Mammary epithelial cell (primary cell): ENCODE data around the gene FSD2.

Experiments used
- CTCF ChIP-seq, 2 donors: IDR thresholded peaks in 1 of 2; conservative IDR thresholded peaks in 1 of 2; 2 replicates each; pipeline ENCODE4 v1.5.1; 2011 to 2012; ENCODE audit warnings: inconsistent platforms in 2 of 2, low read length in 2 of 2, mild to moderate bottlenecking in 2 of 2, control low read depth in 1 of 2, low read depth in 1 of 2; ENCODE audit not compliant: insufficient read depth in 1 of 2; ENCODE audit errors: extremely low read depth in 1 of 2
- EZH2 ChIP-seq: IDR thresholded peaks from 2 replicates; pipeline ENCODE4 v1.6.1; 2012; ENCODE audit warnings: low read length, inconsistent platforms, borderline replicate concordance

- no peak for TF ChIP-seq CTCF (conservative IDR thresholded peaks at IDR 0.05 in 1 of 2, IDR thresholded peaks at IDR 0.05 in 1 of 2; ENCODE audit: extremely low read depth in 1 of 2, insufficient read depth in 1 of 2, low read depth in 1 of 2, low read length in 2 of 2)
- TF ChIP-seq EZH2 = no peak
Observed at GRCh38 chr15:82799183-82799841, 6.6 kb downstream of the FSD2 start.
